Ureter (tissue), 1 donor: Measurements from ENCODE around the gene TF. TPM values are rescaled to one million over a fixed set of nuclear protein-coding genes. Genes with fewer than 3 reads are reported as not detected.
"Not testable (repeated sequence)": the region's sequence is repeated elsewhere in the genome, so short reads cannot be mapped to it uniquely, and the experiment has no call there.

Experiments used
- DNase-seq: peaks from one replicate; pipeline ENCODE4 v3.0.0-alpha.2; 2020; ENCODE audit warnings: low spot score
- total RNA-seq: library from RNA; stranded (reverse); gene quantifications from one replicate; pipeline ENCODE4 v1.2.4, GENCODE V29; 2023
- donor health status: DM: yes; HTN: yes; CAD: no.

Gene TF
- 2.1 TPM for total RNA-seq

GRCh38 chr3:133745981-133746711, at the start of gene TF:
TF (plus strand) TSS chr3:133746393; CDS start chr3:133746441, 48 bp downstream.
- DNase-seq, result no peak

GRCh38 chr3:133697960-133698359, 48.2 kb upstream of the TF start:
- DNase-seq, result no peak

- DNase-seq, result no peak
Observed at GRCh38 chr3:133699467-133699866, 46.7 kb upstream of the TF start.

- DNase-seq, result no peak
Observed at GRCh38 chr3:133699903-133700302, 46.3 kb upstream of the TF start.

GRCh38 chr3:133700351-133700750, 45.8 kb upstream of the TF start:
- no peak for DNase-seq

GRCh38 chr3:133701435-133702358, 44.5 kb upstream of the TF start:
- no peak for DNase-seq

GRCh38 chr3:133703915-133704314, 42.3 kb upstream of the TF start:
- no peak for DNase-seq

GRCh38 chr3:133706033-133706432, 40.2 kb upstream of the TF start:
- no peak for DNase-seq

GRCh38 chr3:133709139-133709750, 36.9 kb upstream of the TF start:
- DNase-seq, result no peak

GRCh38 chr3:133711013-133711412, 35.2 kb upstream of the TF start:
- DNase-seq, result no peak

- DNase-seq, result no peak
Observed at GRCh38 chr3:133712017-133712416, 34.2 kb upstream of the TF start.

- DNase-seq, result no peak
Observed at GRCh38 chr3:133713347-133713746, 32.8 kb upstream of the TF start.

- no peak for DNase-seq
Observed at GRCh38 chr3:133717424-133717823, 28.8 kb upstream of the TF start.

GRCh38 chr3:133722935-133723334, 23.3 kb upstream of the TF start:
- no peak for DNase-seq

GRCh38 chr3:133730993-133731392, 15.2 kb upstream of the TF start:
- DNase-seq, result no peak

- DNase-seq, result not testable (repeated sequence)
Observed at GRCh38 chr3:133732231-133732630, 14.0 kb upstream of the TF start.

- no peak for DNase-seq
Observed at GRCh38 chr3:133733226-133733625, 13.0 kb upstream of the TF start.

GRCh38 chr3:133734305-133734704, 11.9 kb upstream of the TF start:
- no peak for DNase-seq

- DNase-seq, result no peak
Observed at GRCh38 chr3:133742351-133743091, 3.7 kb upstream of the TF start.

- no peak for DNase-seq
Observed at GRCh38 chr3:133744241-133744640, 2.0 kb upstream of the TF start.

- DNase-seq, result no peak
Observed at GRCh38 chr3:133745108-133745507, 1.1 kb upstream of the TF start.

GRCh38 chr3:133746712-133747066, 496 bp downstream of the TF start:
- DNase-seq, result no peak
